GM12875 (cell line): ENCODE data around the gene ST6GAL1.

ENCODE experiments used
- H3K4me3 ChIP-seq: one replicate; pipeline ENCODE4 v1.5.1; 2011; ENCODE audit warnings: low read depth, low read length, control low read depth
- TF ChIP-seq, protein P1 (sequence below): IDR thresholded peaks from 2 replicates; pipeline ENCODE4 v1.5.1; 2011; ENCODE audit warnings: low read depth, mild to moderate bottlenecking, control low read depth, inconsistent platforms, low read length, moderate library complexity, borderline replicate concordance; ENCODE audit not compliant: insufficient read depth

The ST6GAL1 gene

DNA sequence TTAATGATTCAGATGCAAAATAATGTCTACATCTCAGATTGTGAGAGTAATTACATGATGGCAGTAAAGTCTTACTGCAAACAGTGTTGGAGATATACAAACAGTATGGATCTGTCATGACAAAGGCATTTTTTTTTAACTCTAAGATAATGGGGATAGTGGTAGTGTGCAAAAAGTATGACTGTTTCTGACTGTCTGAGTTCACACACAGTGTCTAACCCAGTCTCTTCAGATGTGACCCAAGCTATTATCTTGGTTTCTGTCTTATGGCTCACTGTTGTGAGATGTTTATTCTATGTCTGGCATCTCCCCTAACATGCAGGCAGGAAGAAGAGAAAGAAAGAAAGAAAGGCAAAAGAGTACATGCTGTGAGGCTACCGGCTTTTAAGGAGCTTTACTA, 191.9 kb downstream of the ST6GAL1 start:
- TF ChIP-seq, protein P1, sequence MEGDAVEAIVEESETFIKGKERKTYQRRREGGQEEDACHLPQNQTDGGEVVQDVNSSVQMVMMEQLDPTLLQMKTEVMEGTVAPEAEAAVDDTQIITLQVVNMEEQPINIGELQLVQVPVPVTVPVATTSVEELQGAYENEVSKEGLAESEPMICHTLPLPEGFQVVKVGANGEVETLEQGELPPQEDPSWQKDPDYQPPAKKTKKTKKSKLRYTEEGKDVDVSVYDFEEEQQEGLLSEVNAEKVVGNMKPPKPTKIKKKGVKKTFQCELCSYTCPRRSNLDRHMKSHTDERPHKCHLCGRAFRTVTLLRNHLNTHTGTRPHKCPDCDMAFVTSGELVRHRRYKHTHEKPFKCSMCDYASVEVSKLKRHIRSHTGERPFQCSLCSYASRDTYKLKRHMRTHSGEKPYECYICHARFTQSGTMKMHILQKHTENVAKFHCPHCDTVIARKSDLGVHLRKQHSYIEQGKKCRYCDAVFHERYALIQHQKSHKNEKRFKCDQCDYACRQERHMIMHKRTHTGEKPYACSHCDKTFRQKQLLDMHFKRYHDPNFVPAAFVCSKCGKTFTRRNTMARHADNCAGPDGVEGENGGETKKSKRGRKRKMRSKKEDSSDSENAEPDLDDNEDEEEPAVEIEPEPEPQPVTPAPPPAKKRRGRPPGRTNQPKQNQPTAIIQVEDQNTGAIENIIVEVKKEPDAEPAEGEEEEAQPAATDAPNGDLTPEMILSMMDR = no peak
- H3K4me3 ChIP-seq = no peak overlapping the region

- TF ChIP-seq, protein P1 = no peak
- no peak overlapping the region for H3K4me3 ChIP-seq
Observed at GRCh38 chr3:187125319-187126031, 195.1 kb downstream of the ST6GAL1 start.
